Esophagus muscularis mucosa (tissue), 4 donors: ENCODE measurements around the gene ZFAND6. TPM values are rescaled to one million over a fixed set of nuclear protein-coding genes. Genes with fewer than 3 reads are reported as not detected.
"Not testable (repeated sequence)": the region's sequence is repeated elsewhere in the genome, so short reads cannot be mapped to it uniquely, and the experiment has no call there.

ENCODE experiments used
- DNase-seq: peaks from one replicate; pipeline ENCODE4 v3.0.0-alpha.2; 2017; ENCODE audit errors: extremely low spot score
- H3K27ac ChIP-seq, 4 donors: fragments of 200-600 bp; sonication (generic); replicated peaks in 1 of 4; 1 replicate in 3 of 4; 2 replicates in 1 of 4; pipeline ENCODE4 v1.5.1; 2016 to 2019; ENCODE audit warnings: mild to moderate bottlenecking in 1 of 4
- H3K27me3 ChIP-seq, 4 donors: fragments of 200-600 bp; sonication (generic); one replicate each; pipeline versions ENCODE4 v1.5.1 to v1.6.0; 2016 to 2019
- H3K36me3 ChIP-seq, 4 donors: fragments of 200-600 bp; sonication (generic); one replicate each; pipeline ENCODE4 v1.5.1; 2016 to 2019
- H3K4me1 ChIP-seq, 4 donors: fragments of 200-600 bp; sonication (generic); one replicate each; pipeline ENCODE4 v1.5.1; 2016 to 2019
- H3K4me3 ChIP-seq, 4 donors: fragments of 200-600 bp; sonication (generic); 1 replicate in 2 of 4; 2 replicates in 2 of 4; pipeline ENCODE4 v1.5.1; 2016 to 2019; ENCODE audit warnings: mild to moderate bottlenecking in 4 of 4, moderate library complexity in 1 of 4
- H3K9me3 ChIP-seq, 4 donors: fragments of 200-600 bp; sonication (generic); 1 replicate in 3 of 4; 2 replicates in 1 of 4; pipeline ENCODE4 v1.5.1; 2016 to 2019
- CTCF ChIP-seq, 3 experiments: fragments of 200-600 bp in 2 of 3; fragments of 450-650 bp in 1 of 3; sonication (generic) in 2 of 3; IDR thresholded peaks; one replicate each; pipeline ENCODE4 v1.5.1; 2017 to 2019; ENCODE audit warnings: antibody characterized with exemption in 3 of 3, mild to moderate bottlenecking in 2 of 3, moderate library complexity in 1 of 3
- EP300 ChIP-seq: sonication (generic); formaldehyde crosslinking; IDR thresholded peaks from one replicate; pipeline ENCODE4 v1.6.1; 2017; ENCODE audit warnings: antibody characterized with exemption
- POLR2A ChIP-seq: fragments of 450-650 bp; IDR thresholded peaks from one replicate; pipeline ENCODE4 v1.6.1; 2017; ENCODE audit warnings: antibody characterized with exemption, moderate library complexity, mild to moderate bottlenecking, low read depth
- POLR2AphosphoS5 ChIP-seq, 2 donors: sonication (generic); formaldehyde crosslinking; IDR thresholded peaks; one replicate each; pipeline ENCODE4 v1.6.1; 2017; ENCODE audit warnings: antibody characterized with exemption in 2 of 2
- WGBS: methylation state at CpG from one replicate; pipeline ENCODE4 v1.1.5; 2018; 5-methylcytosine and 5-hydroxymethylcytosine counted together
- intact Hi-C: fragments of 100-400 bp; cut with DNase I; formaldehyde crosslinking; loops from one replicate; pipeline ENCODE4 v1.15.1; 2023
- total RNA-seq, 4 donors: library from RNA; depleted of rRNA; stranded (reverse); fragments of >200 nt; gene quantifications; one replicate each; pipeline versions ENCODE4 v1.1.0 to v1.2.1, GENCODE V29; 2016

Gene ZFAND6
- total RNA-seq, 4 donors from 2014 or later = 80.2 to 134 (median 107) TPM

GRCh38 chr15:80095511-80095910 lies 36.0 kb downstream of the ZFAND6 start:
- intact Hi-C loops = no loop called here
- WGBS = 85% methylated on average over 4 of the region's 4 CpGs
- Histone ChIP-seq H3K4me1 (peaks cover 33 to 56% (median 49%) of the 10 kb centered on the region in 4 donors), H3K27ac (no peak overlapping the region), H3K9me3 (no peaks in the 10 kb centered on the region), H3K4me3 (no peak overlapping the region), H3K27me3 (no peaks in the 10 kb centered on the region), H3K36me3 (no peaks in the 10 kb centered on the region)
- no peak for DNase-seq
- no peak for TF ChIP-seq POLR2A
- no peak for TF ChIP-seq POLR2AphosphoS5 (IDR thresholded peaks at IDR 0.05)
- TF ChIP-seq EP300 = no peak
- TF ChIP-seq CTCF (IDR thresholded peaks at IDR 0.05) = no peak

- H3K4me3 ChIP-seq = no peak overlapping the region
- no peaks in the 10 kb centered on the region for H3K9me3 ChIP-seq
- intact Hi-C loops = no loop called here
- TF ChIP-seq POLR2A (no peak), EP300 (no peak), POLR2AphosphoS5 (IDR thresholded peaks at IDR 0.05) (no peak), CTCF (IDR thresholded peaks at IDR 0.05) (no peak)
- no peak overlapping the region for H3K27ac ChIP-seq
- peaks cover 33 to 56% (median 49%) of the 10 kb centered on the region in 4 donors for H3K4me1 ChIP-seq
- H3K27me3 ChIP-seq = no peaks in the 10 kb centered on the region
- 57% methylated on average over 3 of the region's 3 CpGs for WGBS
- H3K36me3 ChIP-seq = no peaks in the 10 kb centered on the region
- no peak for DNase-seq
Observed at GRCh38 chr15:80095969-80096368, 36.5 kb downstream of the ZFAND6 start.

- intact Hi-C loops = no loop called here
- peaks cover 33 to 56% (median 49%) of the 10 kb centered on the region in 4 donors for H3K4me1 ChIP-seq
- no peak overlapping the region for H3K4me3 ChIP-seq
- WGBS = 100% methylated on average over 1 of the region's 1 CpG
- H3K27me3 ChIP-seq = no peaks in the 10 kb centered on the region
- TF ChIP-seq EP300 (no peak), CTCF (IDR thresholded peaks at IDR 0.05) (no peak), POLR2AphosphoS5 (IDR thresholded peaks at IDR 0.05) (no peak), POLR2A (no peak)
- DNase-seq = no peak
- H3K9me3 ChIP-seq = no peaks in the 10 kb centered on the region
- no peak overlapping the region for H3K27ac ChIP-seq
- H3K36me3 ChIP-seq = no peaks in the 10 kb centered on the region
Observed at GRCh38 chr15:80098341-80098740, 38.9 kb downstream of the ZFAND6 start.

- Histone ChIP-seq H3K36me3 (peaks cover 0 to 5% (median 0%) of the 10 kb centered on the region in 4 donors), H3K27me3 (no peaks in the 10 kb centered on the region), H3K4me3 (no peak overlapping the region), H3K4me1 (peaks cover 27 to 48% (median 41%) of the 10 kb centered on the region in 4 donors), H3K27ac (no peak overlapping the region), H3K9me3 (no peaks in the 10 kb centered on the region)
- intact Hi-C loops = no loop called here
- WGBS = 56% methylated on average over 3 of the region's 3 CpGs
- no peak for DNase-seq
- no peak for TF ChIP-seq CTCF (IDR thresholded peaks at IDR 0.05)
- TF ChIP-seq POLR2AphosphoS5 (IDR thresholded peaks at IDR 0.05) = no peak
- no peak for TF ChIP-seq EP300
- TF ChIP-seq POLR2A = no peak
Observed at GRCh38 chr15:80099241-80099640, 39.8 kb downstream of the ZFAND6 start.

- intact Hi-C loops, DNase-seq, H3K36me3 ChIP-seq, H3K9me3 ChIP-seq, H3K4me3 ChIP-seq, H3K27ac ChIP-seq, H3K27me3 ChIP-seq: not testable (repeated sequence)
- 94% methylated on average over 6 of the region's 6 CpGs for WGBS
- H3K4me1 ChIP-seq = peaks cover 25 to 43% (median 37%) of the 10 kb centered on the region in 4 donors
Observed at GRCh38 chr15:80099662-80100061, 40.2 kb downstream of the ZFAND6 start.
